IMR-90 (cell line): ENCODE data around the gene MPV17. TPM values are rescaled to one million over a fixed set of nuclear protein-coding genes. Genes with fewer than 3 reads are reported as not detected.
A peak's percentile ranks its signal among the peaks of the same experiment; 100 is the strongest.

Experiments
- ATAC-seq: fragments of 200-7000 bp; cut with Tn5 transposase; 2 replicates; pipeline ENCODE4 v1.9.1; 2020; ENCODE audit warnings: low read depth, mild to moderate bottlenecking, moderate library complexity
- BruUV-seq: library from RNA; stranded (reverse); fragments of 400-500 nt; replicated peaks from 2 replicates; lab custom pipeline; 2021; lab: Mats Ljungman, UMichigan
- CTCF ChIA-PET: fragments of 300-600 bp; formaldehyde crosslinking; extraction: SDS; loops from one replicate; lab custom pipeline; 2021; ENCODE audit warnings: antibody characterized with exemption; lab: Yijun Ruan, JAX
- POLR2A ChIA-PET: fragments of 300-600 bp; sonication (Branson Sonifier 250); formaldehyde crosslinking; loops from one replicate; lab custom pipeline; 2022; ENCODE audit warnings: antibody characterized with exemption; ENCODE audit not compliant: unreplicated experiment; lab: Charles Lee
- DNase-seq: peaks from one replicate; pipeline ENCODE4 v3.0.0; 2013
- H2AFZ ChIP-seq: replicated peaks from 2 replicates; pipeline ENCODE3; 2013; ENCODE audit warnings: low read length, mild to moderate bottlenecking; ENCODE audit not compliant: poor library complexity
- H2AK5ac ChIP-seq: 2 replicates; pipeline ENCODE4 v1.6.1; 2013; ENCODE audit warnings: low read depth, low read length, inconsistent platforms
- H2AK9ac ChIP-seq: replicated peaks from 2 replicates; pipeline ENCODE3; 2013; ENCODE audit warnings: mild to moderate bottlenecking, low read depth, low read length, moderate library complexity; ENCODE audit not compliant: poor library complexity
- H2BK120ac ChIP-seq: 2 replicates; pipeline ENCODE4 v1.6.1; 2013; ENCODE audit warnings: low read depth, low read length, inconsistent platforms
- H2BK15ac ChIP-seq: 3 replicates; pipeline ENCODE4 v1.6.1; 2013; ENCODE audit warnings: low read depth, low read length, inconsistent platforms
- H2BK20ac ChIP-seq: 2 replicates; pipeline ENCODE4 v1.6.1; 2013; ENCODE audit warnings: low read depth, mild to moderate bottlenecking, inconsistent platforms, low read length, moderate library complexity
- H2BK5ac ChIP-seq: 2 replicates; pipeline ENCODE4 v1.6.1; 2013; ENCODE audit warnings: mild to moderate bottlenecking, low read depth, low read length, inconsistent platforms; ENCODE audit not compliant: poor library complexity, severe bottlenecking
- H3K14ac ChIP-seq: replicated peaks from 2 replicates; pipeline ENCODE4 v1.6.1; 2013; ENCODE audit warnings: low read depth, low read length, inconsistent platforms
- H3K18ac ChIP-seq: 2 replicates; pipeline ENCODE4 v1.6.1; 2013; ENCODE audit warnings: low read depth, low read length, control low read depth
- H3K23ac ChIP-seq: 2 replicates; pipeline ENCODE4 v1.6.1; 2013; ENCODE audit warnings: low read depth, low read length, inconsistent platforms
- H3K27ac ChIP-seq: 2 replicates; pipeline ENCODE4 v1.5.1; 2013; ENCODE audit warnings: mild to moderate bottlenecking, control low read depth, low read length; ENCODE audit not compliant: insufficient read depth
- H3K27me3 ChIP-seq: 2 replicates; pipeline ENCODE4 v1.6.1; 2013; ENCODE audit warnings: low read length; ENCODE audit not compliant: control insufficient read depth, insufficient read depth
- H3K36me3 ChIP-seq: 2 replicates; pipeline ENCODE4 v1.6.1; 2013; ENCODE audit warnings: low read length, mixed read lengths; ENCODE audit not compliant: control insufficient read depth, insufficient read depth
- H3K4ac ChIP-seq: 2 replicates; pipeline ENCODE4 v1.6.1; 2013; ENCODE audit warnings: low read depth, low read length, inconsistent platforms
- H3K4me1 ChIP-seq: 2 replicates; pipeline ENCODE4 v1.6.1; 2013; ENCODE audit warnings: low read length, mixed read lengths; ENCODE audit not compliant: control insufficient read depth, insufficient read depth
- H3K4me2 ChIP-seq: 2 replicates; pipeline ENCODE4 v1.6.1; 2013; ENCODE audit warnings: low read depth, mild to moderate bottlenecking, control low read depth, low read length, moderate library complexity
- H3K4me3 ChIP-seq: 2 replicates; pipeline ENCODE4 v1.5.1; 2013; ENCODE audit warnings: low read depth, mild to moderate bottlenecking, control low read depth, low read length, moderate library complexity; ENCODE audit not compliant: insufficient read depth
- H3K56ac ChIP-seq: 2 replicates; pipeline ENCODE4 v1.6.1; 2013; ENCODE audit warnings: low read length, inconsistent platforms; ENCODE audit not compliant: insufficient read depth; ENCODE audit errors: extremely low read depth
- H3K79me1 ChIP-seq, 2 experiments: 2 replicates each; pipeline ENCODE4 v1.6.1; 2013; ENCODE audit warnings: low read length in 2 of 2, inconsistent platforms in 1 of 2, low read depth in 1 of 2
- H3K9ac ChIP-seq: 2 replicates; pipeline ENCODE4 v1.6.1; 2013; ENCODE audit warnings: low read depth, low read length, control low read depth
- H3K9me1 ChIP-seq: 2 replicates; pipeline ENCODE4 v1.6.1; 2013; ENCODE audit warnings: low read length, inconsistent platforms; ENCODE audit not compliant: insufficient read depth
- H3K9me3 ChIP-seq: 2 replicates; pipeline ENCODE4 v1.6.1; 2013; ENCODE audit warnings: low read length; ENCODE audit not compliant: control insufficient read depth, insufficient read depth
- H4K20me1 ChIP-seq: 2 replicates; pipeline ENCODE4 v1.6.1; 2013; ENCODE audit warnings: low read length, inconsistent platforms; ENCODE audit not compliant: insufficient read depth
- H4K5ac ChIP-seq: 2 replicates; pipeline ENCODE4 v1.6.1; 2013; ENCODE audit warnings: mild to moderate bottlenecking, low read depth, low read length, control low read depth
- H4K8ac ChIP-seq, 2 experiments: 2 replicates each; pipeline ENCODE4 v1.6.1; 2013; ENCODE audit warnings: low read depth in 2 of 2, low read length in 2 of 2, control low read depth in 1 of 2, inconsistent platforms in 1 of 2
- H4K91ac ChIP-seq: 2 replicates; pipeline ENCODE4 v1.6.1; 2013; ENCODE audit warnings: low read depth, low read length, inconsistent platforms; ENCODE audit not compliant: insufficient read depth
- BHLHE40 ChIP-seq: fragments of 150-350 bp; IDR thresholded peaks from 2 replicates; pipeline ENCODE4 v1.6.1; 2016; ENCODE audit warnings: mild to moderate bottlenecking, low read depth, low read length
- CEBPB ChIP-seq: IDR thresholded peaks from 2 replicates; pipeline ENCODE4 v1.6.1; 2012; ENCODE audit warnings: low read depth, low read length, improper control_type of control experiment
- CHD1 ChIP-seq: IDR thresholded peaks from 2 replicates; pipeline ENCODE4 v1.6.1; 2012; ENCODE audit warnings: low read depth, low read length, improper control_type of control experiment
- CTCF ChIP-seq: conservative IDR thresholded peaks from 2 replicates; pipeline ENCODE4 v1.5.1; 2012; ENCODE audit warnings: mild to moderate bottlenecking, low read depth, low read length, improper control_type of control experiment
- FOS ChIP-seq: fragments of 150-350 bp; IDR thresholded peaks from 2 replicates; pipeline ENCODE4 v1.6.1; 2016; ENCODE audit warnings: low read depth, low read length
- MAZ ChIP-seq: IDR thresholded peaks from 2 replicates; pipeline ENCODE4 v1.6.1; 2012; ENCODE audit warnings: low read depth, mild to moderate bottlenecking, low read length, improper control_type of control experiment, moderate library complexity, borderline replicate concordance
- MXI1 ChIP-seq: IDR thresholded peaks from 2 replicates; pipeline ENCODE4 v1.6.1; 2012; ENCODE audit warnings: low read depth, mild to moderate bottlenecking, low read length, moderate library complexity, borderline replicate concordance
- NFE2L2 ChIP-seq: fragments of 150-350 bp; IDR thresholded peaks from 2 replicates; pipeline ENCODE4 v1.6.1; 2016; ENCODE audit warnings: low read depth, mild to moderate bottlenecking, low read length
- RAD21 ChIP-seq: IDR thresholded peaks from 2 replicates; pipeline ENCODE4 v1.6.1; 2012; ENCODE audit warnings: low read length, improper control_type of control experiment
- RFX5 ChIP-seq: IDR thresholded peaks from 2 replicates; pipeline ENCODE4 v1.8.0; 2012; ENCODE audit warnings: low read depth, mild to moderate bottlenecking, low read length, moderate library complexity
- SMC3 ChIP-seq: fragments of 150-350 bp; IDR thresholded peaks from 2 replicates; pipeline ENCODE4 v1.6.1; 2016; ENCODE audit warnings: low read depth, mild to moderate bottlenecking, antibody characterized with exemption, low read length, moderate library complexity
- WGBS, 2 experiments: methylation state at CpG; one replicate each; pipeline versions ENCODE4 v1.1.5 to v1.1.7; 2013; ENCODE audit warnings: missing lambda C conversion rate in 2 of 2; ENCODE audit not compliant: insufficient read length in 1 of 2; ENCODE audit errors: extremely low coverage in 2 of 2; 5-methylcytosine and 5-hydroxymethylcytosine counted together
- dilution Hi-C: fragments of 300-500 bp; cut with HindIII; formaldehyde crosslinking; loops from one replicate; pipeline ENCODE4 v1.14.3; 2018; ENCODE audit warnings: low sequenced_read_pairs; ENCODE audit not compliant: unreplicated experiment
- in situ Hi-C: fragments of 300-500 bp; cut with MboI; formaldehyde crosslinking; loops from 3 replicates; pipeline ENCODE4 v1.14.3; 2019; ENCODE audit warnings: low sequenced_read_pairs, inconsistent platforms, mixed read lengths
- intact Hi-C: fragments of 100-400 bp; cut with micrococcal nuclease; formaldehyde crosslinking; loops from 2 replicates; pipeline ENCODE4 v1.10.0; 2022
- polyA plus RNA-seq, 3 experiments: library from polyadenylated mRNA; depleted of rRNA; stranded (reverse); fragments of >200 nt; gene quantifications; 2 replicates each; pipeline ENCODE4 v1.2.3, GENCODE V29; 2012; ENCODE audit warnings: low replicate concordance in 1 of 3
- total RNA-seq: library from RNA; depleted of rRNA; stranded (reverse); fragments of >200 nt; gene quantifications from 2 replicates; pipeline ENCODE4 v1.2.3, GENCODE V29; 2012

Gene MPV17
- total and polyA plus RNA-seq, 2 of the 4 experiments (the other 2 are of a cell fraction), result 70.4 to 160 TPM

GRCh38 chr2:27307545-27308358 is 15.1 kb downstream of the MPV17 start:
- Histone ChIP-seq H3K4me2 (no peak overlapping the region), H2BK15ac (no peak overlapping the region), H3K27me3 (peaks cover 41% of the 10 kb centered on the region), H4K20me1 (peaks cover 10% of the 10 kb centered on the region), H2AFZ (peak overlapping the region; percentile 21), H2BK120ac (no peak overlapping the region), H2BK5ac (no peak overlapping the region), H3K23ac (no peak overlapping the region), H3K27ac (no peak overlapping the region), H3K56ac (no peak overlapping the region), H4K8ac (no peak overlapping the region), H3K4me3 (no peak overlapping the region), H3K4ac (no peak overlapping the region), H3K14ac (no peak overlapping the region), H3K79me1 (no peaks in the 10 kb centered on the region), H4K91ac (no peak overlapping the region), H3K9me1 (no peaks in the 10 kb centered on the region; the same call in 1 of the 2 replicates), H2AK9ac (peak overlapping the region; percentile 10), H3K18ac (no peak overlapping the region), H4K5ac (no peak overlapping the region), H2BK20ac (no peak overlapping the region), H3K36me3 (peaks cover 14% of the 10 kb centered on the region), H2AK5ac (no peak overlapping the region), H3K9me3 (no peaks in the 10 kb centered on the region; the same call in 1 of the 2 replicates), H3K9ac (no peak overlapping the region), H3K4me1 (no peaks in the 10 kb centered on the region; the same call in 1 of the 2 replicates)
- ChIA-PET CTCF (no interaction called here), POLR2A (interaction anchor here (0.6 kb wide), 1 partner anchor 61 kb away, joined by 3 read pairs; no protein-coding TSS in a partner anchor)
- 12% methylated on average over 40 of the region's 75 CpGs; no CpG with 5 or more reads in 1 of the 2 experiments for WGBS, 2 experiments
- in situ Hi-C loops (no loop called here), dilution Hi-C loops (no loop called here), intact Hi-C loops (no loop called here)
- TF ChIP-seq SMC3 (no peak), CEBPB (no peak), CHD1 (no peak), NFE2L2 (no peak), FOS (no peak), RAD21 (no peak), CTCF (no peak), RFX5 (no peak), BHLHE40 (no peak), MAZ (no peak), MXI1 (no peak)
- no peak for DNase-seq
- no TSS peak for BruUV-seq
- ATAC-seq, result peak; percentile 8; the same call in 1 of the 2 replicates
